Measurements from ENCODE around the gene KCNK17. TPM values are rescaled to one million over a fixed set of nuclear protein-coding genes. Genes with fewer than 3 reads are reported as not detected.

Gene KCNK17
- total RNA-seq, 1 donor from 2014 or later, result not detected

DNA sequence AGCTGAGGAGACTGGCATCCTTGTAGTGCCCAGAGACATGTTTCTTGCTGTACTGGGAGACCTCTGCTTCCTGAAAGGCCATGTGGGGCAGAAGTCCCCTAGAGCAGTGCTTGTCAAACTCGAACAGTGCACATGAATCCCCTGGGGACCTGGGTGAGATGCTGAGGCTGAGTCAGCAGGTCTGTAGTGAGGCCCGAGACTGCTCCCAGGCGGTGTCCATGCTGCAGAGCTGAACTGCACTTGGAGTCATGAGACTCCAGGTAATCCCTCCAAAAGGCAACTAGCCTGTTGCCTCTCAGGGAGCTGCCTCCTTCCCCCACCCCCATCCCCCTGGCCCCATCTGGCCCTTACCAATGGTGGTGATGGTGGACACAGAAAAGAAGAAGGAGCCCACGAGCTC lies 3.7 kb downstream of the KCNK17 start:
- Mint-ChIP-seq H3K4me3 (ENCODE audit: unreplicated experiment) (no peak overlapping the region), H3K27ac (ENCODE audit: unreplicated experiment) (no peak overlapping the region), H3K4me1 (ENCODE audit: low read depth, unreplicated experiment) (peaks cover 1% of the 10 kb centered on the region), H3K36me3 (ENCODE audit: low read depth, unreplicated experiment) (peaks cover 2% of the 10 kb centered on the region), H3K9me3 (ENCODE audit: unreplicated experiment) (no peaks in the 10 kb centered on the region), H3K27me3 (ENCODE audit: low read depth, unreplicated experiment) (peaks cover 85% of the 10 kb centered on the region)
- H3K9ac ChIP-seq (ENCODE audit: low read length), result no peak overlapping the region
- H3K79me2 ChIP-seq (ENCODE audit: insufficient read depth, low read length), result no peaks in the 10 kb centered on the region
- no peaks in the 10 kb centered on the region for H3K36me3 ChIP-seq (ENCODE audit: insufficient read depth, low read length)
- no peaks in the 10 kb centered on the region for H3K9me3 ChIP-seq (ENCODE audit: insufficient read depth, low read depth, low read length)
- H3K4me2 ChIP-seq (ENCODE audit: low read length), result no peak overlapping the region
- H2AFZ ChIP-seq (ENCODE audit: low read depth, low read length), result no peak overlapping the region
- no peak for DNase-seq (ENCODE audit: low read depth)
- H3K27ac ChIP-seq (ENCODE audit: low read depth, low read length), result no peak overlapping the region
- TF ChIP-seq EZH2 (IDR thresholded peaks at IDR 0.05; ENCODE audit: insufficient read depth, low read length), result no peak
- TF ChIP-seq, protein P1, sequence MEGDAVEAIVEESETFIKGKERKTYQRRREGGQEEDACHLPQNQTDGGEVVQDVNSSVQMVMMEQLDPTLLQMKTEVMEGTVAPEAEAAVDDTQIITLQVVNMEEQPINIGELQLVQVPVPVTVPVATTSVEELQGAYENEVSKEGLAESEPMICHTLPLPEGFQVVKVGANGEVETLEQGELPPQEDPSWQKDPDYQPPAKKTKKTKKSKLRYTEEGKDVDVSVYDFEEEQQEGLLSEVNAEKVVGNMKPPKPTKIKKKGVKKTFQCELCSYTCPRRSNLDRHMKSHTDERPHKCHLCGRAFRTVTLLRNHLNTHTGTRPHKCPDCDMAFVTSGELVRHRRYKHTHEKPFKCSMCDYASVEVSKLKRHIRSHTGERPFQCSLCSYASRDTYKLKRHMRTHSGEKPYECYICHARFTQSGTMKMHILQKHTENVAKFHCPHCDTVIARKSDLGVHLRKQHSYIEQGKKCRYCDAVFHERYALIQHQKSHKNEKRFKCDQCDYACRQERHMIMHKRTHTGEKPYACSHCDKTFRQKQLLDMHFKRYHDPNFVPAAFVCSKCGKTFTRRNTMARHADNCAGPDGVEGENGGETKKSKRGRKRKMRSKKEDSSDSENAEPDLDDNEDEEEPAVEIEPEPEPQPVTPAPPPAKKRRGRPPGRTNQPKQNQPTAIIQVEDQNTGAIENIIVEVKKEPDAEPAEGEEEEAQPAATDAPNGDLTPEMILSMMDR (IDR thresholded peaks at IDR 0.05; ENCODE audit: insufficient read depth, low read depth, low read length), result no peak
- H3K27me3 ChIP-seq (ENCODE audit: insufficient read depth, low read length), result peaks cover 25% of the 10 kb centered on the region
- H3K4me1 ChIP-seq (ENCODE audit: insufficient read depth, low read length), result no peaks in the 10 kb centered on the region
- no peaks in the 10 kb centered on the region for H4K20me1 ChIP-seq (ENCODE audit: insufficient read depth, low read length)
- no peak for FAIRE-seq
- H3K4me3 ChIP-seq (ENCODE audit: insufficient read depth, low read depth, low read length), result no peak overlapping the region

DNA sequence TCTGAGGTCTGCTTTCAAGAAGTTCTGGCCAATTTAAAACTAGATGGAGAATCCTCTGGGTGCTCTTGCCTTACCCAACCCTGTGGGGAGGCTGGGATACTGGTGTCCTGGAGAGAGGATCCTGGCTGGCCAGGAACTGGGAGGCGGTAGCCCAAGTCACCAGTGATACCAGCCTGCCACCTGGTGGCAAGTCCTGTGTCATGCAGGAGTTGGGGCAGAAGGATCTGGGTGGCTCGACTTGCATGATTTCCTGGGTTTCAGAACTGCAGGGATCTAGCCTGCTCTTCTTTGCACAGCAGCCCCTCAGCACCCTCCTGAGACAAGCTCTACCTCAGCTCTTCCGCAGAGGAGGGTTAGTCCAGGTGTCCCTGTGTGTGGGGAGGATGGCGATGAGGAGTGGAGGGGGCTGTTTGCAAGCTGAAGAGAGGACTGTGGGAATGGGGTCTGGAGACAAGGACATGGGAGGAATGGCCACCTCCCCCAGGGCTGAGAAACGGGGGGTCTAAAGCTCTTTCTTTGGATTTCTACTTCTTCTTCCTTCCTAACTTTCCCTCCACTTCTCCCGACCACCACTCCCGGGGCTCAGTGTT lies 4.2 kb downstream of the KCNK17 start:
- H3K79me2 ChIP-seq (ENCODE audit: insufficient read depth, low read length), result no peaks in the 10 kb centered on the region
- no peak overlapping the region for H3K4me3 ChIP-seq (ENCODE audit: insufficient read depth, low read depth, low read length)
- DNase-seq (ENCODE audit: low read depth) (peak; percentile 18), FAIRE-seq (no peak)
- Mint-ChIP-seq H3K36me3 (ENCODE audit: low read depth, unreplicated experiment) (peaks cover under 1% of the 10 kb centered on the region), H3K4me3 (ENCODE audit: unreplicated experiment) (no peak overlapping the region), H3K9me3 (ENCODE audit: unreplicated experiment) (peaks cover 2% of the 10 kb centered on the region), H3K27me3 (ENCODE audit: low read depth, unreplicated experiment) (peaks cover 85% of the 10 kb centered on the region), H3K4me1 (ENCODE audit: low read depth, unreplicated experiment) (peaks cover 1% of the 10 kb centered on the region), H3K27ac (ENCODE audit: unreplicated experiment) (no peak overlapping the region)
- no peaks in the 10 kb centered on the region for H3K36me3 ChIP-seq (ENCODE audit: insufficient read depth, low read length)
- no peaks in the 10 kb centered on the region for H3K9me3 ChIP-seq (ENCODE audit: insufficient read depth, low read depth, low read length)
- H3K27ac ChIP-seq (ENCODE audit: low read depth, low read length), result no peak overlapping the region
- H3K4me1 ChIP-seq (ENCODE audit: insufficient read depth, low read length), result no peaks in the 10 kb centered on the region
- H3K9ac ChIP-seq (ENCODE audit: low read length), result no peak overlapping the region
- TF ChIP-seq, protein P1 (IDR thresholded peaks at IDR 0.05; ENCODE audit: insufficient read depth, low read depth, low read length), result peak; percentile 76
- TF ChIP-seq EZH2 (IDR thresholded peaks at IDR 0.05; ENCODE audit: insufficient read depth, low read length), result no peak
- peaks cover 25% of the 10 kb centered on the region for H3K27me3 ChIP-seq (ENCODE audit: insufficient read depth, low read length)
- no peaks in the 10 kb centered on the region for H4K20me1 ChIP-seq (ENCODE audit: insufficient read depth, low read length)
- no peak overlapping the region for H2AFZ ChIP-seq (ENCODE audit: low read depth, low read length)
- no peak overlapping the region for H3K4me2 ChIP-seq (ENCODE audit: low read length)

GRCh38 chr6:39307462-39307861 lies 6.8 kb downstream of the KCNK17 start:
- Histone ChIP-seq H3K4me1 (ENCODE audit: insufficient read depth, low read length) (no peaks in the 10 kb centered on the region), H3K79me2 (ENCODE audit: insufficient read depth, low read length) (no peaks in the 10 kb centered on the region), H3K27ac (ENCODE audit: low read depth, low read length) (no peak overlapping the region), H3K4me2 (ENCODE audit: low read length) (no peak overlapping the region), H4K20me1 (ENCODE audit: insufficient read depth, low read length) (no peaks in the 10 kb centered on the region), H3K27me3 (ENCODE audit: insufficient read depth, low read length) (peaks cover 8% of the 10 kb centered on the region), H2AFZ (ENCODE audit: low read depth, low read length) (no peak overlapping the region), H3K9ac (ENCODE audit: low read length) (no peak overlapping the region), H3K4me3 (ENCODE audit: insufficient read depth, low read depth, low read length) (no peak overlapping the region), H3K9me3 (ENCODE audit: insufficient read depth, low read depth, low read length) (no peaks in the 10 kb centered on the region), H3K36me3 (ENCODE audit: insufficient read depth, low read length) (no peaks in the 10 kb centered on the region)
- DNase-seq (ENCODE audit: low read depth) (no peak), FAIRE-seq (no peak)
- Mint-ChIP-seq H3K9me3 (ENCODE audit: unreplicated experiment) (peaks cover 2% of the 10 kb centered on the region), H3K4me1 (ENCODE audit: low read depth, unreplicated experiment) (peaks cover 1% of the 10 kb centered on the region), H3K27ac (ENCODE audit: unreplicated experiment) (no peak overlapping the region), H3K36me3 (ENCODE audit: low read depth, unreplicated experiment) (no peaks in the 10 kb centered on the region), H3K4me3 (ENCODE audit: unreplicated experiment) (no peak overlapping the region), H3K27me3 (ENCODE audit: low read depth, unreplicated experiment) (peaks cover 78% of the 10 kb centered on the region)
- TF ChIP-seq, protein P1 (IDR thresholded peaks at IDR 0.05; ENCODE audit: insufficient read depth, low read depth, low read length), result no peak
- no peak for TF ChIP-seq EZH2 (IDR thresholded peaks at IDR 0.05; ENCODE audit: insufficient read depth, low read length)

Data from astrocyte (in vitro differentiated cells and primary cell).